Measurements from ENCODE around the gene WDR17.

DNA sequence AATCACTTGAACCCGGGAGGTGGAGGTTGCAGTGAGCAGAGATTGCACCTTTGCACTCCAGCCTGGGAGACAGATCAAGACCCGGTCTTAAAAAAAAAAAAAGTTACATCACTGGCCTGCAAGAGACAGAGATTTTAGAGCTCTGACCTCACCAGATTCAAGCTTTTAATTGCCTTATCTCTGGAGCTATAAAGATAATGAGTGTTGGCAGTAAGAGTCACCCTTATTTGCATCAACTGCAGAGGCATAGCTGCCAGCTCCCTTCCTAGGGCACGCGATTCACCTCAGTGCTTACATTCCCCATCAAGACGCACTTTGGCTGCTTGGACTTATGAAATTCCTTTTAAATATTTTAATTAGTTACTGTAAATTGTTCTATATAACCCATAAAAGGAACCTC lies 142.2 kb downstream of the WDR17 start:
- TF ChIP-seq, protein P1, sequence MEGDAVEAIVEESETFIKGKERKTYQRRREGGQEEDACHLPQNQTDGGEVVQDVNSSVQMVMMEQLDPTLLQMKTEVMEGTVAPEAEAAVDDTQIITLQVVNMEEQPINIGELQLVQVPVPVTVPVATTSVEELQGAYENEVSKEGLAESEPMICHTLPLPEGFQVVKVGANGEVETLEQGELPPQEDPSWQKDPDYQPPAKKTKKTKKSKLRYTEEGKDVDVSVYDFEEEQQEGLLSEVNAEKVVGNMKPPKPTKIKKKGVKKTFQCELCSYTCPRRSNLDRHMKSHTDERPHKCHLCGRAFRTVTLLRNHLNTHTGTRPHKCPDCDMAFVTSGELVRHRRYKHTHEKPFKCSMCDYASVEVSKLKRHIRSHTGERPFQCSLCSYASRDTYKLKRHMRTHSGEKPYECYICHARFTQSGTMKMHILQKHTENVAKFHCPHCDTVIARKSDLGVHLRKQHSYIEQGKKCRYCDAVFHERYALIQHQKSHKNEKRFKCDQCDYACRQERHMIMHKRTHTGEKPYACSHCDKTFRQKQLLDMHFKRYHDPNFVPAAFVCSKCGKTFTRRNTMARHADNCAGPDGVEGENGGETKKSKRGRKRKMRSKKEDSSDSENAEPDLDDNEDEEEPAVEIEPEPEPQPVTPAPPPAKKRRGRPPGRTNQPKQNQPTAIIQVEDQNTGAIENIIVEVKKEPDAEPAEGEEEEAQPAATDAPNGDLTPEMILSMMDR (IDR thresholded peaks at IDR 0.05; ENCODE audit: extremely low read depth in 1 of 2, insufficient read depth in 1 of 2, low read depth in 1 of 2, low read length in 2 of 2): no peak
- TF ChIP-seq POLR2AphosphoS5 (IDR thresholded peaks at IDR 0.05; ENCODE audit: insufficient read depth, low read depth, low read length) (no peak), JUN (IDR thresholded peaks at IDR 0.05; ENCODE audit: borderline replicate concordance, insufficient read depth, insufficient read length, low read depth) (no peak), EZH2 (IDR thresholded peaks at IDR 0.05; ENCODE audit: borderline replicate concordance, low read depth, low read length, severe bottlenecking) (no peak), POLR2A (IDR thresholded peaks at IDR 0.05; ENCODE audit: low read depth, low read length) (no peak), FOS (IDR thresholded peaks at IDR 0.05; ENCODE audit: borderline replicate concordance, insufficient read depth, low read length) (no peak), MYC (IDR thresholded peaks at IDR 0.05; ENCODE audit: low read depth, low read length) (no peak)
- TF ChIP-seq, protein P2, sequence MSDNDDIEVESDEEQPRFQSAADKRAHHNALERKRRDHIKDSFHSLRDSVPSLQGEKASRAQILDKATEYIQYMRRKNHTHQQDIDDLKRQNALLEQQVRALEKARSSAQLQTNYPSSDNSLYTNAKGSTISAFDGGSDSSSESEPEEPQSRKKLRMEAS (IDR thresholded peaks at IDR 0.05; ENCODE audit: insufficient read depth, insufficient read length): no peak

All from endothelial cell of umbilical vein (primary cell).